ENCODE measurements around the gene ZDHHC3.

The ZDHHC3 gene

GRCh38 chr3:44932986-44933944 lies 42.7 kb downstream of the ZDHHC3 start:
- Histone ChIP-seq H3K9me3 (ENCODE audit: low read length) (no peaks in the 10 kb centered on the region), H3K9ac (ENCODE audit: low read length) (no peak overlapping the region), H4K20me1 (ENCODE audit: insufficient read depth, low read length) (no peaks in the 10 kb centered on the region), H3K27me3 (ENCODE audit: insufficient read depth, low read length) (no peaks in the 10 kb centered on the region), H3K79me2 (ENCODE audit: insufficient read depth, low read length) (no peaks in the 10 kb centered on the region), H3K4me3 (ENCODE audit: low read depth, low read length, poor library complexity, severe bottlenecking) (no peak overlapping the region), H3K36me3 (ENCODE audit: insufficient read depth, low read length) (peaks cover 40% of the 10 kb centered on the region), H2AFZ (ENCODE audit: low read length) (no peak overlapping the region), H3K4me1 (ENCODE audit: insufficient read depth, low read length, severe bottlenecking) (no peaks in the 10 kb centered on the region), H3F3A (ENCODE audit: insufficient read depth, low read length) (no peaks in the 10 kb centered on the region), H3K27ac (ENCODE audit: low read depth, low read length, poor library complexity, severe bottlenecking) (no peak overlapping the region), H3K9me2 (ENCODE audit: low read depth, low read length) (no peaks in the 10 kb centered on the region), H3K4me2 (ENCODE audit: low read length) (no peak overlapping the region)
- TF ChIP-seq EZH2 (IDR thresholded peaks at IDR 0.05; ENCODE audit: borderline replicate concordance, low read length) = no peak

GRCh38 chr3:44932271-44932670 lies 43.7 kb downstream of the ZDHHC3 start:
- Histone ChIP-seq H4K20me1 (ENCODE audit: insufficient read depth, low read length) (no peaks in the 10 kb centered on the region), H3K4me2 (ENCODE audit: low read length) (no peak overlapping the region), H3K79me2 (ENCODE audit: insufficient read depth, low read length) (no peaks in the 10 kb centered on the region), H3K27ac (ENCODE audit: low read depth, low read length, poor library complexity, severe bottlenecking) (no peak overlapping the region), H3K9me2 (ENCODE audit: low read depth, low read length) (no peaks in the 10 kb centered on the region), H2AFZ (ENCODE audit: low read length) (no peak overlapping the region), H3K9me3 (ENCODE audit: low read length) (no peaks in the 10 kb centered on the region), H3K4me3 (ENCODE audit: low read depth, low read length, poor library complexity, severe bottlenecking) (no peak overlapping the region), H3K4me1 (ENCODE audit: insufficient read depth, low read length, severe bottlenecking) (no peaks in the 10 kb centered on the region), H3K9ac (ENCODE audit: low read length) (no peak overlapping the region), H3F3A (ENCODE audit: insufficient read depth, low read length) (no peaks in the 10 kb centered on the region), H3K27me3 (ENCODE audit: insufficient read depth, low read length) (no peaks in the 10 kb centered on the region), H3K36me3 (ENCODE audit: insufficient read depth, low read length) (peaks cover 37% of the 10 kb centered on the region)
- TF ChIP-seq EZH2 (IDR thresholded peaks at IDR 0.05; ENCODE audit: borderline replicate concordance, low read length) = no peak
- TF ChIP-seq, protein P1, sequence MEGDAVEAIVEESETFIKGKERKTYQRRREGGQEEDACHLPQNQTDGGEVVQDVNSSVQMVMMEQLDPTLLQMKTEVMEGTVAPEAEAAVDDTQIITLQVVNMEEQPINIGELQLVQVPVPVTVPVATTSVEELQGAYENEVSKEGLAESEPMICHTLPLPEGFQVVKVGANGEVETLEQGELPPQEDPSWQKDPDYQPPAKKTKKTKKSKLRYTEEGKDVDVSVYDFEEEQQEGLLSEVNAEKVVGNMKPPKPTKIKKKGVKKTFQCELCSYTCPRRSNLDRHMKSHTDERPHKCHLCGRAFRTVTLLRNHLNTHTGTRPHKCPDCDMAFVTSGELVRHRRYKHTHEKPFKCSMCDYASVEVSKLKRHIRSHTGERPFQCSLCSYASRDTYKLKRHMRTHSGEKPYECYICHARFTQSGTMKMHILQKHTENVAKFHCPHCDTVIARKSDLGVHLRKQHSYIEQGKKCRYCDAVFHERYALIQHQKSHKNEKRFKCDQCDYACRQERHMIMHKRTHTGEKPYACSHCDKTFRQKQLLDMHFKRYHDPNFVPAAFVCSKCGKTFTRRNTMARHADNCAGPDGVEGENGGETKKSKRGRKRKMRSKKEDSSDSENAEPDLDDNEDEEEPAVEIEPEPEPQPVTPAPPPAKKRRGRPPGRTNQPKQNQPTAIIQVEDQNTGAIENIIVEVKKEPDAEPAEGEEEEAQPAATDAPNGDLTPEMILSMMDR (IDR thresholded peaks at IDR 0.05; ENCODE audit: low read length) = no peak

- Histone ChIP-seq H3K79me2 (ENCODE audit: insufficient read depth, low read length) (no peaks in the 10 kb centered on the region), H4K20me1 (ENCODE audit: insufficient read depth, low read length) (no peaks in the 10 kb centered on the region), H3K36me3 (ENCODE audit: insufficient read depth, low read length) (peaks cover 41% of the 10 kb centered on the region), H2AFZ (ENCODE audit: low read length) (no peak overlapping the region), H3K4me3 (ENCODE audit: low read depth, low read length, poor library complexity, severe bottlenecking) (no peak overlapping the region), H3K4me2 (ENCODE audit: low read length) (no peak overlapping the region), H3K9me2 (ENCODE audit: low read depth, low read length) (no peaks in the 10 kb centered on the region), H3K9me3 (ENCODE audit: low read length) (no peaks in the 10 kb centered on the region), H3K4me1 (ENCODE audit: insufficient read depth, low read length, severe bottlenecking) (no peaks in the 10 kb centered on the region), H3K27ac (ENCODE audit: low read depth, low read length, poor library complexity, severe bottlenecking) (no peak overlapping the region), H3K9ac (ENCODE audit: low read length) (no peak overlapping the region), H3K27me3 (ENCODE audit: insufficient read depth, low read length) (no peaks in the 10 kb centered on the region), H3F3A (ENCODE audit: insufficient read depth, low read length) (no peaks in the 10 kb centered on the region)
- TF ChIP-seq EZH2 (IDR thresholded peaks at IDR 0.05; ENCODE audit: borderline replicate concordance, low read length) = no peak
- TF ChIP-seq, protein P1 (IDR thresholded peaks at IDR 0.05; ENCODE audit: low read length) = no peak
These were observed 44.2 kb downstream of the ZDHHC3 start for GRCh38 chr3:44931791-44932190.

Data from OCI-LY1 (cell line).